Stimulated activated CD4-positive, alpha-beta T cell treated with anti-CD3 and anti-CD28 coated beads, Interleukin-4, amount 100 ng/mL, for 24 hours (primary cell): ENCODE results near the gene TMTC4.
A peak's percentile ranks its signal among the peaks of the same experiment; 100 is the strongest.
"Not testable (repeated sequence)": the region's sequence is repeated elsewhere in the genome, so short reads cannot be mapped to it uniquely, and the experiment has no call there.

Source experiments
- DNase-seq: peaks from one replicate; pipeline ENCODE4 v3.0.0-alpha.2; 2020

The TMTC4 gene, protein sequence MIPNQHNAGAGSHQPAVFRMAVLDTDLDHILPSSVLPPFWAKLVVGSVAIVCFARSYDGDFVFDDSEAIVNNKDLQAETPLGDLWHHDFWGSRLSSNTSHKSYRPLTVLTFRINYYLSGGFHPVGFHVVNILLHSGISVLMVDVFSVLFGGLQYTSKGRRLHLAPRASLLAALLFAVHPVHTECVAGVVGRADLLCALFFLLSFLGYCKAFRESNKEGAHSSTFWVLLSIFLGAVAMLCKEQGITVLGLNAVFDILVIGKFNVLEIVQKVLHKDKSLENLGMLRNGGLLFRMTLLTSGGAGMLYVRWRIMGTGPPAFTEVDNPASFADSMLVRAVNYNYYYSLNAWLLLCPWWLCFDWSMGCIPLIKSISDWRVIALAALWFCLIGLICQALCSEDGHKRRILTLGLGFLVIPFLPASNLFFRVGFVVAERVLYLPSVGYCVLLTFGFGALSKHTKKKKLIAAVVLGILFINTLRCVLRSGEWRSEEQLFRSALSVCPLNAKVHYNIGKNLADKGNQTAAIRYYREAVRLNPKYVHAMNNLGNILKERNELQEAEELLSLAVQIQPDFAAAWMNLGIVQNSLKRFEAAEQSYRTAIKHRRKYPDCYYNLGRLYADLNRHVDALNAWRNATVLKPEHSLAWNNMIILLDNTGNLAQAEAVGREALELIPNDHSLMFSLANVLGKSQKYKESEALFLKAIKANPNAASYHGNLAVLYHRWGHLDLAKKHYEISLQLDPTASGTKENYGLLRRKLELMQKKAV

DNA sequence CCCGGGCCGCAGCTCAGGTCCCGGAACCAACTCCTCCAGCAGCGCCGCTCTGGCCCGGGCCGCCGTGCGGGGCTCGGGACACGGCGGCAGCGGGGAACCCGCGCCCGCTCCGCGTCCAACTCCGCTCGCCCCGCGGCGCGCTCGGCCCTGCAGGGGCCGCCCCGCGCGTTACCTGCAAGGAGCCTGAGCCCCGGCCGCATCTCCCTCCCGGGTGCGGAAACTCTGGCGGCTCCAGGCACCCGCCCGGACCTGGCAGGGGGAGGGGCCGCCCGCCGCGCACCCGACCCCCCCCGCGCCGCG is at the start of gene TMTC4:
TMTC4 (minus strand) TSS at position 224 of the 300 bp plus-strand sequence. CDS start 4,433 bp downstream, outside the sequence.
- DNase-seq: no peak

DNA sequence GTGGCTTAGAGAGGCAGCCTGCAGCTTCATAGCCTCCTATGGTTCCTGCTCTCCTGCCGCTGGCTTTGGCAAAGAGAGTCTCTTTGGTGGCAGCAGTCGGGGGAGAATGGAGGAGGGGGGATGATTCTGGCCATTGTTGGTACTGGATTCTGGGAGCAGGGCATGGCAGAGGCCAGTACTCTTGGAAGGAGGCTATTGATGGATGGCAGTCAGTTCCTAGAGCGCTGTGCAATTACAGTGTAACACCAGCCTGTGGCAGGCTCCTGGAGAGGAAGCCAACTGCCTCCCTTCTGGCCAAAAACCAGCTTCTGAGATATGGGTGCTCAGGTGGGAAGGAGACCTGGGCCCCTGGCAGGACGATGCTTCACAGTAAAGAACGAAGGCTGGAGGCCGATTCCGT is 47.9 kb upstream of the TMTC4 start:
- no peak for DNase-seq

DNA sequence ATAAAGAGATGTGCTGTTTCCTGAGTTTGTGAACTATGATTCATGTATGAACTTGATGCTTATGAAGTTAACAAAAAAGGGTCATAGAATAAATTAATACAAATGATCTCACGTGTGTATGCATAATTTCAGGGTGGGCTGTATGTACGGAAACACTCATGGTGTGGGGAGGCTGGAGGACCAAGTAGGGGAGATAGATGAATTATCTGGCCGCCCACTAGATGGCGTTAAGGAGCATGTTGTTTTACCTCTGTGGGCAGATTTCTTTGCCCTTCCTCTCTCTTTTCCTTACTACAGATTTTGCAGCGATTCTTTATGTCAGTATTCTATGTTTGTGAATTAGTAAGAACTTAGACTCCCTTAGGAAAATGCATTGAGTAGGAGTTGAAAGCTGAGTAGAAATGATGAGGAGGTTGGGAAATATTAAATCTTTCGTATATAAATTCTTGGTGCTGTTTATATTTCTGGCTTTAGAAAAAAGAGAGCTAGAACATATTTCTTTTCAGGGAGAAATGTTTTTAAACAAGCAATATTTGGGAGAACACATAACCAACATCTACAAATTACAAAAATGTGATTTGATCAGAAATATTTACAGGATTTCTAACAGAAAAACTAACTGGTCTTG is 47.4 kb upstream of the TMTC4 start:
- DNase-seq: peak; percentile 51

DNA sequence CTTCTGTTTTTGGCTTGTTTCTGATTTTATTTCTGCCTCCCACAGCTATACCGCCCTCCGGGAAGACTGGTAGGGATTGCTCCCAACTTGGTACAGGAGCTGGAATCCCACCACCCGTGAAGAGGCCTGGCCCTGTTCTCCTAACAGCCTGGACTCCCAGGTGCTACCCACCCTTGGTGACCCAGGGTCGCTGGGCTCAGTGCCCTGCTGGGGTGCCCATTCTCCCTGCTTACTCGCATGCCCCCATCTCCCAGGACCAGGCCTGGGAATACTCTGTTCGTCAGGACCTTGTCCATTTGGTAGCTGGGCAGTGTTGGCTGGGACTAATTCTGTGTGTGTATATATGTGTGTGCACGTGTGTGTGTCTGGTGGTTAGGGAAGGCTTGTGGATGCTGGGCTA is 41.0 kb upstream of the TMTC4 start:
- no peak for DNase-seq

DNA sequence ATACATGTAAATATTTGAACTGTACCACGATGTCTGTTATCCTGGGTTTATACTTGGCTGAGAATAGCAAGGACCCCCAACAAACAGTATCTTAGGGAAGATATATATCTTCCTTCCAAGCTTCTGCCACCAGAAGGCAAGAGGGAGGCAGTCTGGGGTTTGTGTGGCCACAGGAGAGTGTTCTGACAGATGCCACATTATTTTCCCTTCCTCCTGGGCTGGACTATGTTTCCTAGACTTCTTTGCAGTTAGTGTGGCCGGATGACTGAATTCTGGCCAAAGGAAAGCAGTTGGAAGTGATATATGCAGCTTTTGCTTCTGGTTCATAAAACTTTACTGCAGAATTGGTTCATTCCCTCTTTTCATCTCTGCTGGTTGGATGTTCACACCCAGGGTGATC is 39.9 kb upstream of the TMTC4 start:
- no peak for DNase-seq

DNA sequence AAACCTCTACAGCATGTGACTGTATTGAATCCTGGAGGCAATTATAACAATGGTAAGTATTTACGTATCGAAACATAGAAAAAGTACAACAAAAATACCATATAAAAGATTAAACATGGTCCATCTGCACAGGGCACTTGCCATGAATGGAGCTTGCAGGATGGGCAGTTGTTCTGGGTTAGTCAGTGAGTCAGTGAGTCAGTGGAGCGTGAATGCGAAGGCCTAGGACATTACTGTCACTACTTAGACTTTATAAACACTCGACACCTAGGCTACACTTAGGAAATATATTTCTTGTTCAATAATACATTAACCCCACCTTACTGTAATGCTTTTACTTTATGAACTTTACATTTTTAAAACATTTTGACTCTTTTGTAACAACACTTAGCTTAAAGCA is 35.6 kb upstream of the TMTC4 start:
- DNase-seq: no peak

DNA sequence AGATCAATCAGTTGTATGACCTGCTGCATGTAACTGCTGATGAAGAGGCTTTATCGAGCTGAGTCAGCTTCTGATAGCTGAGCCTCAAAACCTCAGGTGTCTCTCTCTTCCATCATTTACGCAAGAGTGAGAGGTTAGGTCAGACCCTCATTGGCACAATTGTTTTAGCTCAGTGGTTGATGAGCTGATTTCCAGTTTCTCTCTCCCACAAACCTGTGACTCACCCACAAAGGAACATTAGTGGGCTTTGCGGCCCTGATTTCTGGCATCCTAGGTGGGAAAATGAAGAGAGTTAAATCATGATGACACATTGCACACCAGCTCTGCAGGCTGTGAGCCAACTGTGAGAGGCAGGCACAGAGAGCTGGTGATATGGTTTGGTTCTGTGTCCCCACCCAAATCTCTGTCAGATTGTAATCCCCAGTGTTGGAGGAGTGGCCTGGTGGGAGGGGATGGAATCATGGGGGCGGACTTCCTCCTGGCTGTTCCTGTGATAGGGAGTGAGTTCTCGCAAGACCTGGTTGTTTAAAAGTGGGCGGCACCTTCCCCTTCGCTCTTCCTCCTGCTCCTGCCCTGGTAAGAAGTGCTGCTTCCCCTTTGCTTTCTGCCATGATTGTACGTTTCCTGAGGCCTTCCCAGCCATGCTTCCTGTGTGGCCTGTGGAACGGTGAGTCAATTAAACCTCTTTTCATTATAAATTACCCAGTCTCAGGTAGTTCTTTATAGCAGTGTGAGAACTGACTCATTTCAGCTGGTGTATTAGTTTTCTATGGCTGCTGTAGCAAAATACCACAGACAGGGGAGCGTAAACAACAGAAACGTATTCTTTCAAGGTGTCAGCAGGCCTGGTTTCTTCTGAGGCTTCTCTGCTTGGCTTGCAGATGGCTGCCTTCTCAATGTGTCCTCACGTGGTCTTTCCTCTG is 33.5 kb upstream of the TMTC4 start:
- DNase-seq: no peak

DNA sequence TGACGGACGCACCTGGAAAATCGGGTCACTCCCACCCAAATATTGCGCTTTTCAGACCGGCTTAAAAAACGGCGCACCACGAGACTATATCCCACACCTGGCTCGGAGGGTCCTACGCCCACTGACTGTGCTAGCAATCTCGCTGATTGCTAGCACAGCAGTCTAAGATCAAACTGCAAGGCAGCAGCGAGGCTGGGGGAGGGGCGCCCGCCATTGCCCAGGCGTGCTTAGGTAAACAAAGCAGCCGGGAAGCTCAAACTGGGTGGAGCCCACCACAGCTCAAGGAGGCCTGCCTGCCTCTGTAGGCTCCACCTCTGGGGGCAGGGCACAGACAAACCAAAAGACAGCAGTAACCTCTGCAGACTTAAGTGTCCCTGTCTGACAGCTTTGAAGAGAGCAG is 23.7 kb upstream of the TMTC4 start:
- not testable (repeated sequence) for DNase-seq

DNA sequence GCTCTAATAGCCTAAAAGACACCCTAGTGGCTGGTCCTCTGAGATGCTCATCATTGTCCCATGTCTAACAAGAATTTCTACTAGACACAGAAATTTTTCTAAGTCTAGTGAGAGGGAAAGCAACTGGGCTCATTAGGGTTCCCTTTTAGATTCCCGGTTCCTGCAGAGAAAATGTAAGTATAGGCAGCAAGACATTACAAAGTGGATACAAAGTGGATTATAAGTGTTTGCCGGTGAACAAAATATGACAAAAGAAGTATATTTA is 20.8 kb upstream of the TMTC4 start:
- DNase-seq: no peak

DNA sequence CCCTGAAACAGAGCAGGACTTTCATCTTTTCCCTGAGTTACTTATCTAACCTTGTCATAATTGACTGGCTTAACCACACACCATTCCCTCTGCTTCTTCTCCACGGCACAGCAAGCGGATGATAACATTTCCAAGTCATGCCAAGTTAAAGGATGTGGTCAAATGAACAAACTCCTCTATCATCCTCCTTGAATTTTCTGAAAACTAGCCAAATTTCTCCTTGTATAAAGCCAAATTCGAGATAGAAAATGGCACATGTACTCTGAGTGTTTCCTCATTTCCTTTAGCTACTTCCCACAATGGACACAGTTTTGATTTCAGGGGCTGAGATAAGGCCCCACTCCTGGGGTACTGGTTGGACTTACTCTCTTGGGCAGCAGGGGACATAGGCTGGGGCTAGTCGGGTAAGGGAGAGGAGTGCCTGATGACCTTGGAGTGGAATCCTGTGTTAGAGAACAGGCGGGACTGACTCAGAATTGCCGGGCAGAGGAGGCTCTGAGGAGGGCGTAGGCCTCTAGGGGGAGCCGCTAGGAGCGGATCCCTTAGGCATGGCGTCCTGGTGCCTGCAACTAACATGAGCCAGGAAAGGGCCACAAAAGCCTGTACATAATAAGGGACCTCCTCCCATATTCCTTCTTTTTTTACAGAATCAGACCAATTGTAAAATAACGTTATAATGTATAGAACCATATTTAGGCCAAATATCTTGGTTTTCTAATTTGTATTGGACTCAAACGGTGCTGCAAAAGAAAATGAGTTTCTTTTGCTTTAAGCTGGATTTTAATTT is 20.3 kb upstream of the TMTC4 start:
- no peak for DNase-seq

DNA sequence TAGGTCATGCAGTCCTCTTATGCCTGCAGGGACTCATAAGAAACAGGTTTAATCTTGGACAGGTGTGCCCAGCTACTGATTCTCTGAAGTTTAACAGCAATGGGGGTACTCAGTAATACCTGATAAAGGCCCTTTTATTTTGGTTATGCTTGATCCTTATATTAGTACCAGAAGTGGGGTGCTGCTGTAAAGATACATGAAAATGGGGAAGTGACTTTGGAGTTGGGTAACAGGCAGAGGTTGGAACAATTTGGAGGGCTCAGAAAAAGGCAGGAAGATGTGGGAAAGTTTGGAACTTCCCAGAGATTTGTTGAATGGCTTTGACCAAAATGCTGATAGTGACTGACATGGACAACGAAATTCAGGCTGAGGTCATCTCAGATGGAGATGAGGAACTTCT is 14.6 kb upstream of the TMTC4 start:
- no peak for DNase-seq

DNA sequence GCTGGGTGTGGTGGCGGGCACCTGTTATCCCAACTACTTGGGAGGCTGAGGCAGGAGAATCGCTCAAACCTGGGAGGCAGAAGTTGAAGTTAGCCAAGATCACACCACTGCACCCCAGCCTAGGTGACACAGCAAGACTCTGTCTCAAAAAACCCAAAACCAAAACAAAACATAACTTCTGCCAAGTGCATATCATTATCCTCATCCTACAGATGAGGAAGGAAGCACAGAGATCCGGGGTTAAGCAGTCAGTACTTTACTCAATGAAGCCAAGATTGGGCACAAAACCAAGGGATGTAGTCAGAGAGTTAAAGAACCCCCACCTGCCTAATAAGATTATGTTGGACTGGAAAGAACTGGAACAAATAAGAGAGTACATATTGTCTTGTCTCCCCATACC is 5.5 kb upstream of the TMTC4 start:
- DNase-seq: no peak

DNA sequence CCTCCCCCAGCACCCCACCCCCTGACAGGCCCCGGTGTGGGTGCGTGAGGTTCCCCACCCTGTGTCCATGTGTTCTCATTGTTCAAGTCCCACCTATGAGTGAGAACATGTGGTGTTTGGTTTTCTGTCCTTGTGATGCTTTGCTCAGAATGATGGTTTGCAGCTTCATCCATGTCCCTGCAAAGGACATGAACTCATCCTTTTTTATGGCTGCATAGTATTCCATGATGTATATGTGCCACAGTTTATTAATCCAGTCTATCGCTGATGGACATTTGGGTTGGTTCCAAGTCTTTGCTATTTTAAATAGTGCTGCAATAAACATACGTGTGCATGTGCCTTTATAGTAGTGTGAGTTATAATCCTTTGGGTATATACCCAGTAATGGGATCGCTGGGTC is 2.5 kb upstream of the TMTC4 start:
- DNase-seq: not testable (repeated sequence)

DNA sequence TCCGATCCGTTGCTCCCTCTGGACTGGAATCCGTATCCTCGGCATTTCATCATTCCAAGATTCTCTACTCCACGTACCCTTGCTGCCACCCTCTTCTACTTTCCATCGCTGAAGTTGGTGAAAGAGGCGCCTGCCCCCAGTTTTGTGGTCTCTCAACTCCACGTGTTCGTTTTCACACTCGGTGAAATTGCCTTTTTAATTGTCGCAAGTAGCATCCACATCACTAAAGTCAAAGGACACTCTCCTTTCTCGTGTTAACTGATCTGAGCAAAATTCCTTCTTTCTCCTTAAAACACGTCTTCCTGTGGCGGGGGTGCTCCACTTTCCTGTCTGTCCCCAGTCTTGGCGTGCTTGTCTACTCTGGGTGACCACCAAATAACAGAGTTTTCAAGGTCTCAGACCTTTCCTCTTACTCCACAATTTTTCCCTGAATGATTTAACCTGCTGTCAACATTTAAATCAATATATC is 1.1 kb upstream of the TMTC4 start:
- no peak for DNase-seq

DNA sequence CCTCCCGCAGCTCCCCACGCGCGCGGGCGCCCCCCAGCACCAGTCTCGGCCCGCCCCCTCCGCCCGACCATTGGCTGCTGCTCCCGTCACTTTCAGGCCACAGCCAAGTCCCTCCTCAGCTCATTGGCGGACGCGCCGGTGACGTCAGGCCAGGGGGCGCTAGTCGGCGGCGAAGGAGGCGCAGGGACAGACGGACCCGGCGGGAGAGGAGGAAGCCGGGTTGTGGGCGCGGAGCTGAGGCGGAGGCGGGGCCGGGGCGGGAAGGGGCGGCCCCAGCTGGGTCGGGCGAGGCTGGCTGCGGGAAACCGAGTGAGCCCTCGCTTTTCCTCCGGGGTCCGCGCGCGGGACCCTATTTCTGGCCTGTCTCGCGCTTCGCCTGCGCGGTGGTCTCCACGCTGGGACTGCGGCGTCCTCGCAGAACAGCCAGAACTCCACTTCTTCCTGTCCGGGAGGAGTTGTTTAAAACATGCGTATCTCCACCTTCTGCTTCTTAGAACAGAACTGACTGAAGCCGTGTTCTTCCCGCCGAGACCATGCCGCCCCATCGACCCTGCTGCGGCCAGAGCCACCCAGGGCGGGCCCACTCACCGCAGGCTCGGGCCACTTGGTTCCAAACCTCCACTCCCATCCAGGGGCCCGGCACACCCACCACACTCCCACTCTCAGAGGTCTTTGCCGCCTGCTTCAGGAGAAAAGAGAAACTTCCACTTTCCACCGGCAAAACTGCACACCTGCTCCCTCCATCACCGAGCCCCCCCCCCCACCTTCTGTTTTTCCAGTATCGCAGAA is 471 bp upstream of the TMTC4 start:
- peak; percentile 100 for DNase-seq

DNA sequence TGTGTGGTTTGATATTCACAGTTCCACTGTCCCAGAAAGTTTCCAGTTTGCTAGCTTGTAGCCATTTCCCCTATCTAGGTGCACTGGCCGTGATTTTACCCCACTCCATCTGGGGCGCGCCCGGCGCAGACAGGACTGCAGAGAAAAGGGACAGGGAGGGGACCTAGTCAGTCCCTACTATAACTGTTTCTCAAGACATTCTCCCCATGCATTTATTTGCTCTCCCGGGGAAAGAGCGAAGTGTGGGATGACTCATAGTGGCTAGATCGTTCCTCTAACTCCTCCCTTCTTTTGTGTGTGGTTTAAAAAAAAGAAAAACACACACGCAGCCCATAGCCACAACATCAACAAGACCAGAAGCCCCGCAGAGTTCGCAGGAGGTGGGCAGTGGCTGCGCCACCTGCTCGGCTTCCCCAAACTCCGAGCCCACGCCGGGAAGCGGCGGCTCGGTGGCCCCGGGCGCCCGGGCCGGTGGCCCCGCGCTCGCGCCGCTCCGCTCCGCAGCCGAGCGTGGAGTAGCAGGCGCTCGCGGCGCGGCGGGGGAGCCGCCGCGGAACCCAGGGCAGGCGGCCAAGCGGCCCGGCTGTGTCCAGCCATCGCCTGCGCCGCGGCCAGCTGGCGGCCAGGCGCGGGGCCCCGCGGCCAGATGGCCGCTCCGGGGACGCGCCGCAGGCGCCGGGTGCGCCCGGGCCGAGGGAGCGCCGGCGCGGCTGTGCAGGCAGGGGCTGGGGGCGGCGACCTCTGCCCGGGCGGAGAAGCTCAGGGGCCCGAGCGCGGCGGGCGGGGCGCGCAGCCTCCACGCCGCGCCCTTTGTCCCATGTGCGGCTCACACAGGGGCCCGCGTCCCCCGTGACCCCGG is 653 bp downstream of the TMTC4 start:
- DNase-seq: peak; percentile 53

DNA sequence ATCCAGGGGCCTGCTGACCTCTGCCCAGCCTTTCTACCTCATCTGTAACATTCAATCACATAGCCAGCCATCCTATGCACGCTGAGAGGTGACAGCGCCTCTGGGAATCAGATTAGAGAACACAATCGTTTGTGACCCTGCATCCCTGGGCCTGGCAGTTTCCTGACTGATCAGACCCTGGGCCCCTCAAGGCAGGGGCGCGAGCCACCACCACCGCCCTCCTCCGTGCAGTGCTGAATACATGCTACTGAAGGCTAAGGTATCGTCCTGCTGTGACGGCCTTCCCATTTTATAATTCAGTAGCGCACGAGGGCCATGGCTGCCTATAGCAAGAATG is 1.3 kb downstream of the TMTC4 start:
- no peak for DNase-seq

DNA sequence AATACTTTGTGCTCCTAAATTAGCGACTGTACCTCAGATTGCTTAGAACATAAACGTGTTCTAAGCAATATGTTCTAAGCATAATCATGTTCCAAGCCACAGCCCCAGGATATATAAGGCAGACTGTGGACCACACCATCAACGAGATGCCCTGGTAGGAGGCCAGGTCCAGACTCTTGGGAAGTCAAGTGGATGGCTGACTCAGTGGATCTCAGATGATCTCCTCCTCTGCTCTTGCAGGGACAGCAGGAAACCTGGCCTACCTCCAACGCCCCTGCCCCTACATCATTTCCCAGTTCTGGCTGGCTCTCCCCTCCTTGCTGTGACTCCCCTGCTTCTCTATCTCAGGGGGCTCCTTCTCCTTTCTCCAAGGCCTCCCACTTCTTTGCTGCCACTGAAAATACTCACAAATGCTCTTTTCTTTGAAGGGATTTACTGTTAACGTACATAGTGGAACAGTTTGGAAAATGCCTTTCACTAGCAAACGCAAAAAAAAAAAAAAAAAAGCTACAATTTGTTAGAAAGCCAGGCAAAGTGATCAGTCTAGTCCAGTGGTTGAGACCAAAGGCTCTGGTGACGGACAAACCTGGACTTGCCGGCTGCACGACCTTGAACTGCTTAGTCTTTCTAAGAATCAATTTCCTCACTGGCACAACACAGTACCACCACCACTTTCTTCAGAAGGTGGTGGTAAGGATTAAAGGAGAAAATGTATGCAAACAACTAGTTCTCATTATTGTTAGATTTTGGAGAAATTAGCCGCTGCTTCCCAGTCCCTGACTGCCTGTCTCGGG is 3.0 kb downstream of the TMTC4 start:
- DNase-seq: no peak

DNA sequence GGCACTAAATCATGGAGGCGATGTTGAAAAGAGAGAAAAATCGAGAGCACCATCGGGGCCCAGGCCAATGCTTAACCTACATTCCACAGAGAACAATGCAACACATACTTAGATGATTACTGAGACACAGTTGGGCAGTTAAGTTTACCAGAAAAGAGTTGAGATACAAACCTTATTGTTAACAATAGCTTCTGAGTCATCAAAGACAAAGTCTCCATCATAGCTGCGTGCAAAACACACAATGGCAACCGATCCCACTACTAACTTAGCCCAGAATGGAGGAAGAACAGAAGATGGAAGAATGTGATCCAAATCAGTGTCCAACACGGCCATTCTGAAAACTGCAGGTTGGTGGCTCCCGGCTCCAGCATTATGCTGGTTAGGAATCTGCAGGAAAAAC is 6.2 kb downstream of the TMTC4 start:
- no peak for DNase-seq

DNA sequence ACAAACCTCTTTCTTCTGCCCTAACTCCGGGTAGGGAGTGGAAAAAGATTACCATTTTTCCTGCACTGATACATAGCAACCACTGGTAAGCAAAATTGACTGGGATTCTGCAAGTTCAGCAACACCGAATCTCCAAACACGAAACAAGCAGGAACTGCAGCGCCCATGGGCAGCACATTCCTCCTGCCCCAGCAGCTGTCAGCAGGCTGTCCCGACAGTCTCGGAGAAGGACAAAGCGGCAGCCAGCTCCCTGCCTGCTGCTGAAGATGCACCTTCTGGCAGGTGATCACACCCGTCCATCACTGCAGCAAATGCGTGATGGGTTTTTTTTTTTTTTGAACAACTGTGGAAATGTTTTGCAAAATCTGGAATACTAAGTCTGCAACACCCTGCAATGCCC is 6.7 kb downstream of the TMTC4 start:
- DNase-seq: no peak
